HUES6 (cell line): ENCODE measurements around the gene ATP1A2.

Source experiments
- H3K27ac ChIP-seq: 2 replicates; pipeline ENCODE4 v1.7.0; 2013; ENCODE audit warnings: low read depth, mild to moderate bottlenecking, low read length, inconsistent platforms
- H3K27me3 ChIP-seq: 2 replicates; pipeline ENCODE4 v1.6.1; 2013; ENCODE audit warnings: low read length; ENCODE audit not compliant: control insufficient read depth, insufficient read depth
- H3K36me3 ChIP-seq: 2 replicates; pipeline ENCODE4 v1.6.1; 2013; ENCODE audit warnings: low read length; ENCODE audit not compliant: control insufficient read depth, insufficient read depth
- H3K4me1 ChIP-seq: 2 replicates; pipeline ENCODE4 v1.6.1; 2013; ENCODE audit warnings: low read length; ENCODE audit not compliant: control insufficient read depth, insufficient read depth
- H3K4me3 ChIP-seq: 2 replicates; pipeline ENCODE4 v1.5.1; 2013; ENCODE audit warnings: low read depth, low read length
- H3K9ac ChIP-seq: one replicate; pipeline ENCODE4 v1.6.1; 2013; ENCODE audit warnings: mild to moderate bottlenecking, low read length
- H3K9me3 ChIP-seq: 2 replicates; pipeline ENCODE4 v1.6.1; 2013; ENCODE audit warnings: low read depth, low read length; ENCODE audit not compliant: control insufficient read depth, insufficient read depth

The ATP1A2 gene

GRCh38 chr1:160086456-160086892 lies 29.1 kb upstream of the ATP1A2 start:
- no peak overlapping the region for H3K9ac ChIP-seq
- H3K4me1 ChIP-seq, result peaks cover 7% of the 10 kb centered on the region; the same call in 1 of the 2 replicates
- peaks cover 43% of the 10 kb centered on the region for H3K27me3 ChIP-seq
- H3K4me3 ChIP-seq, result no peak overlapping the region
- H3K9me3 ChIP-seq, result no peaks in the 10 kb centered on the region
- no peak overlapping the region for H3K27ac ChIP-seq
- H3K36me3 ChIP-seq, result peaks cover 3% of the 10 kb centered on the region; the same call in 1 of the 2 replicates

GRCh38 chr1:160087118-160087662 lies 28.4 kb upstream of the ATP1A2 start:
- H3K9me3 ChIP-seq, result no peaks in the 10 kb centered on the region
- peaks cover 10% of the 10 kb centered on the region for H3K36me3 ChIP-seq
- no peak overlapping the region for H3K9ac ChIP-seq
- H3K27me3 ChIP-seq, result peaks cover 36% of the 10 kb centered on the region
- H3K27ac ChIP-seq, result no peak overlapping the region
- H3K4me1 ChIP-seq, result peaks cover 7% of the 10 kb centered on the region; the same call in 1 of the 2 replicates
- H3K4me3 ChIP-seq, result no peak overlapping the region

GRCh38 chr1:160089883-160090282 lies 25.7 kb upstream of the ATP1A2 start:
- Histone ChIP-seq H3K9me3 (no peaks in the 10 kb centered on the region), H3K4me1 (peaks cover 5% of the 10 kb centered on the region; the same call in 1 of the 2 replicates), H3K27me3 (peaks cover 9% of the 10 kb centered on the region), H3K27ac (no peak overlapping the region), H3K36me3 (peaks cover 36% of the 10 kb centered on the region), H3K9ac (no peak overlapping the region), H3K4me3 (no peak overlapping the region)

DNA sequence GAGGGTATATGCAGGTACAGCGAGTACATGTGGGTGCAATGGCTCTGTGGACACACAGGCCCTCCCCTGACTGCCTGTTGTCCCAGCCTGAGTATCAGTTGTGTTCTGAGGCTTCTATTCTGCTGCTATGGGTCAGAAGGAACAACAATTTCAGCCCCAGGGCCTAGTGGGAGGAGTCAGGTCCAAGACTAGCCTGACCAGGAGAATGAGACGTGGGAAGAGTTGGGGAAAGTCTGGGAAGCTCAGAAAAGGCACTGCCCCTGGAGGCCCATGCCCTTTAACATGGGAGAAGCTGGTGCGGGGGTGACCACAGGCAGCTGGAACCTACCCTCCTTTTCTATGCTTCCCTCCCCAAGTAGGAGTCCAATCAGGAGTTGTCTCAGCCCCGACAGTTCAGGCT lies 24.8 kb upstream of the ATP1A2 start:
- Histone ChIP-seq H3K4me1 (peaks cover 13% of the 10 kb centered on the region), H3K36me3 (peaks cover 37% of the 10 kb centered on the region), H3K27ac (no peak overlapping the region), H3K9ac (no peak overlapping the region), H3K27me3 (0 out of 2 replicates have a peak, but pooled peaks cover 2% of the 10 kb centered on the region), H3K4me3 (no peak overlapping the region), H3K9me3 (no peaks in the 10 kb centered on the region)

DNA sequence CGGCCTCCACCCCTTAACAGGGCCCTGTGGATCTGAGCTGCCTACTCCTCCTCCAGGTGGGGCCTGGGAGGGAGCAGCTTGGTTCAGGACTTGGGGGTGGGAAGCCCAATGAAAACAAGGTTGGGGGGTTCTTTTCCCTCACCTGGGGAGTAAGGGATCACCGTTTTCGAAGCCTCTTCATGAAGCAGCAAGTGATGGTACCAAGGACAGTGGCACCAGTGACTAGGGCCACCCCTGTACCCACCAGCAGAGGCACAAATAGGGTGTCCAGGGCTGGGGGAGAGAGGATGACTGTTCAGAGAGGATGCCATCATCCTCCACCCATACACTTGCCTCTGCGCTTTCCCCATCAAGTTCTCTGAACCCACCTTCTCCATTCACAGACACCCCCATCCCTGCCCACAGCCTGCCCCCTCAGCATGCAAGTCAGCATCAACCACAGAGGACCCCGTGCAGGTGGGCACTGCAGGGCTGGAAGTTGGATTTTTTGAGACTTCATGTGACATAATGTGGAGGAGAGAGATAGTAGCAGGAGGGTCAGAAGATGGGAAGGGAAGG lies 23.8 kb upstream of the ATP1A2 start:
- H3K9me3 ChIP-seq, result no peaks in the 10 kb centered on the region
- no peaks in the 10 kb centered on the region for H3K27me3 ChIP-seq
- H3K36me3 ChIP-seq, result peaks cover 37% of the 10 kb centered on the region
- H3K4me3 ChIP-seq, result no peak overlapping the region
- peaks cover 19% of the 10 kb centered on the region for H3K4me1 ChIP-seq
- H3K9ac ChIP-seq, result no peak overlapping the region
- no peak overlapping the region for H3K27ac ChIP-seq

GRCh38 chr1:160092366-160093068 lies 23.0 kb upstream of the ATP1A2 start:
- peaks cover 37% of the 10 kb centered on the region for H3K36me3 ChIP-seq

DNA sequence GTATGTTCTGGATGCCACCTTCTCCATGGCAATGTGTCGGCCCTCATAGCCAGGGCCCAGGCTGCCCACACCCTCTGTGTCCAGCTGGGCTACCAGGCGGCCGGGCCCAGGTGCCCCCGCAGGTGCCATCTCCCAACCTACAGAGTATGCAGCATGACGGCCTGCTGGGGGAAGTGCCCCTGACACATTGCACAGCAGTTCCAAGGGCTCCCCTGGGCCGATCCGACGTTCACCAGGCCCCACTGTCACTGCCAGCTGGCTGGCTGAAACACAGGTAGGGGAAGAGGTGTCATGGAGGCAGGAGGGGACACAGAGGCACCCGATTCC lies 22.5 kb upstream of the ATP1A2 start:
- peaks cover 37% of the 10 kb centered on the region for H3K36me3 ChIP-seq
- peaks cover 31% of the 10 kb centered on the region for H3K4me1 ChIP-seq
- no peak overlapping the region for H3K4me3 ChIP-seq
- H3K27ac ChIP-seq, result no peak overlapping the region
- no peaks in the 10 kb centered on the region for H3K9me3 ChIP-seq
- H3K9ac ChIP-seq, result no peak overlapping the region
- no peaks in the 10 kb centered on the region for H3K27me3 ChIP-seq

More at GRCh38 chr1:160092366-160093068, 23.0 kb upstream of the ATP1A2 start:
- peaks cover 27% of the 10 kb centered on the region for H3K4me1 ChIP-seq
- no peak overlapping the region for H3K9ac ChIP-seq
- H3K9me3 ChIP-seq, result no peaks in the 10 kb centered on the region
- no peak overlapping the region for H3K4me3 ChIP-seq
- H3K27me3 ChIP-seq, result no peaks in the 10 kb centered on the region
- no peak overlapping the region for H3K27ac ChIP-seq

DNA sequence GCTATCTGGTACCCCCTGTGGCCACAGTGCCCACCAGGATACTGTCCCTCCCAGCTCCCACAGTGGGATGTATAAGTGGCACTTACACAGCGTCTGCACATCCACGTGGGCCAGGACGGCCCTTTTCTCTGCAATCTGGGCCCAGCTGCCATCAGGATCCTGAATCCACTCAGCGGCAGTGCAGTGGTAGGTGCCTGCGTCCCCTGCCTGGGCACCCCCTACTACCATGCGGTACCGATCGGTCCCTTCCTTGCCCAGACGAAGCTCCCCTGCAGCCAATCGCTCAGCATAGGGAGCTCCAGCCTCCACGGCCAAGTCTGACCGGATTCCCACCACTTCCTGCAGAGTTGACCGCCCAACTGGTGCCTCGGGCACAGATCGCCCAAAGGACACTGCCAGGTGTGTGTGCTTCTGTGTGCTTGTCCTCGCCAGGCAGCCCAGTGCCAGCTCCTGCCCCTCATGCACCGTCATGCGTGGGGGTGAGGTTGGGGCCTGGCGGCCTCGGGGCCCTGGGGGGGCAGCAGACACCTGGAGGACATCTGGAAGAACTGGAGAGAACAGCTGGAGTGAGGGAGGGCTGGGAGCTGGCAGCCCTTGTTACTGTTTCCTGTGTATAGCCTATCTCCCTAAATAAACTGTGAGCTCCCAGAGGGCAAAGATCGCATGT lies 21.8 kb upstream of the ATP1A2 start:
- Histone ChIP-seq H3K9ac (no peak overlapping the region), H3K27ac (no peak overlapping the region), H3K4me1 (peaks cover 31% of the 10 kb centered on the region), H3K36me3 (peaks cover 37% of the 10 kb centered on the region), H3K4me3 (no peak overlapping the region), H3K9me3 (no peaks in the 10 kb centered on the region), H3K27me3 (no peaks in the 10 kb centered on the region)

- H3K36me3 ChIP-seq, result peaks cover 37% of the 10 kb centered on the region
Measured at GRCh38 chr1:160094291-160094625, 21.3 kb upstream of the ATP1A2 start.

GRCh38 chr1:160094806-160095205 lies 20.8 kb upstream of the ATP1A2 start:
- Histone ChIP-seq H3K36me3 (peaks cover 37% of the 10 kb centered on the region), H3K9ac (no peak overlapping the region), H3K27me3 (no peaks in the 10 kb centered on the region), H3K9me3 (no peaks in the 10 kb centered on the region), H3K4me1 (peaks cover 36% of the 10 kb centered on the region), H3K4me3 (no peak overlapping the region), H3K27ac (no peak overlapping the region)

More at GRCh38 chr1:160094291-160094625, 21.3 kb upstream of the ATP1A2 start:
- Histone ChIP-seq H3K27me3 (no peaks in the 10 kb centered on the region), H3K4me1 (peaks cover 34% of the 10 kb centered on the region), H3K4me3 (no peak overlapping the region), H3K27ac (no peak overlapping the region), H3K9me3 (no peaks in the 10 kb centered on the region), H3K9ac (no peak overlapping the region)
